Trophoblast cell (in vitro differentiated cells and primary cell): ENCODE measurements around the gene TMEM270.

ENCODE experiments used
- DNase-seq, 2 donors: peaks; one replicate each; pipeline ENCODE4 v3.0.0-alpha.2; 2016
- H2AFZ ChIP-seq: 2 replicates; pipeline ENCODE4 v1.6.1; 2013; ENCODE audit warnings: low read length, moderate library complexity, mild to moderate bottlenecking; ENCODE audit not compliant: insufficient read depth, poor library complexity
- H2AK5ac ChIP-seq: 2 replicates; pipeline ENCODE4 v1.6.1; 2013; ENCODE audit warnings: mild to moderate bottlenecking, low read length
- H2BK120ac ChIP-seq: 2 replicates; pipeline ENCODE4 v1.6.1; 2013; ENCODE audit warnings: low read length, mild to moderate bottlenecking, moderate library complexity; ENCODE audit not compliant: insufficient read depth, poor library complexity
- H2BK12ac ChIP-seq: 2 replicates; pipeline ENCODE4 v1.6.1; 2013; ENCODE audit warnings: mild to moderate bottlenecking, low read length, moderate library complexity
- H2BK5ac ChIP-seq: 2 replicates; pipeline ENCODE4 v1.6.1; 2013; ENCODE audit warnings: low read length, low read depth, moderate library complexity, mild to moderate bottlenecking; ENCODE audit not compliant: poor library complexity
- H3K14ac ChIP-seq: 2 replicates; pipeline ENCODE4 v1.6.1; 2013; ENCODE audit warnings: mild to moderate bottlenecking, low read length
- H3K18ac ChIP-seq: 2 replicates; pipeline ENCODE4 v1.6.1; 2013; ENCODE audit warnings: mild to moderate bottlenecking, low read length
- H3K23ac ChIP-seq: 2 replicates; pipeline ENCODE4 v1.6.1; 2013; ENCODE audit warnings: low read length
- H3K27ac ChIP-seq: 2 replicates; pipeline ENCODE4 v1.5.1; 2013; ENCODE audit warnings: low read depth, mild to moderate bottlenecking, inconsistent platforms, low read length, moderate library complexity
- H3K27me3 ChIP-seq: 2 replicates; pipeline ENCODE4 v1.6.1; 2013; ENCODE audit warnings: inconsistent platforms, mild to moderate bottlenecking, low read length, moderate library complexity; ENCODE audit not compliant: insufficient read depth
- H3K36me3 ChIP-seq, 2 experiments: 1 replicate in 1 of 2; 2 replicates in 1 of 2; pipeline ENCODE4 v1.6.1; 2013; ENCODE audit warnings: low read length in 2 of 2, mild to moderate bottlenecking in 2 of 2, moderate library complexity in 1 of 2; ENCODE audit not compliant: insufficient read depth in 2 of 2, control insufficient read depth in 1 of 2
- H3K4ac ChIP-seq: 2 replicates; pipeline ENCODE4 v1.6.1; 2013; ENCODE audit warnings: low read depth, mild to moderate bottlenecking, low read length, moderate library complexity
- H3K4me1 ChIP-seq, 2 experiments: 1 replicate in 1 of 2; 2 replicates in 1 of 2; pipeline ENCODE4 v1.6.1; 2013; ENCODE audit warnings: low read length in 2 of 2, mild to moderate bottlenecking in 2 of 2, moderate library complexity in 1 of 2; ENCODE audit not compliant: insufficient read depth in 2 of 2, control insufficient read depth in 1 of 2
- H3K4me2 ChIP-seq: 2 replicates; pipeline ENCODE4 v1.6.1; 2013; ENCODE audit warnings: inconsistent platforms, mild to moderate bottlenecking, low read length, moderate library complexity
- H3K4me3 ChIP-seq: 2 replicates; pipeline ENCODE4 v1.5.1; 2013; ENCODE audit warnings: mild to moderate bottlenecking, low read depth, low read length, inconsistent platforms
- H3K79me1 ChIP-seq: one replicate; pipeline ENCODE4 v1.6.1; 2013; ENCODE audit warnings: low read length
- H3K79me2 ChIP-seq: 2 replicates; pipeline ENCODE4 v1.6.1; 2013; ENCODE audit warnings: low read length, mild to moderate bottlenecking; ENCODE audit not compliant: control insufficient read depth, insufficient read depth, poor library complexity
- H3K9ac ChIP-seq: 2 replicates; pipeline ENCODE4 v1.6.1; 2013; ENCODE audit warnings: mild to moderate bottlenecking, low read length
- H3K9me3 ChIP-seq: 2 replicates; pipeline ENCODE4 v1.6.1; 2013; ENCODE audit warnings: low read depth, mild to moderate bottlenecking, control low read depth, inconsistent platforms, low read length; ENCODE audit not compliant: insufficient read depth
- H4K12ac ChIP-seq: 2 replicates; pipeline ENCODE4 v1.6.1; 2013; ENCODE audit warnings: low read depth, mild to moderate bottlenecking, low read length, moderate library complexity
- H4K8ac ChIP-seq: 2 replicates; pipeline ENCODE4 v1.6.1; 2013; ENCODE audit warnings: low read depth, mild to moderate bottlenecking, low read length, moderate library complexity
- H4K91ac ChIP-seq: one replicate; pipeline ENCODE4 v1.6.1; 2013; ENCODE audit warnings: low read depth, mild to moderate bottlenecking, low read length, moderate library complexity
- WGBS: extraction: QIAGEN DNeasy Blood & Tissue Kit; methylation state at CpG from one replicate; pipeline ENCODE4 v1.1.7; 2013; ENCODE audit warnings: missing lambda C conversion rate; ENCODE audit not compliant: insufficient read length, insufficient coverage; ENCODE audit errors: extremely low coverage; 5-methylcytosine and 5-hydroxymethylcytosine counted together

TMEM270 gene

GRCh38 chr7:73830681-73831583 is 30.0 kb upstream of the TMEM270 start, which contains the start of gene CLDN4:
CLDN4 (plus strand) TSS chr7:73830996; CDS start chr7:73831202, 206 bp downstream.
- H4K91ac ChIP-seq = peak within 1 kb of the TSS; percentile 96
- peaks cover 21% of the 10 kb centered on the region for H3K79me2 ChIP-seq
- H3K4me3 ChIP-seq = peak within 1 kb of the TSS; percentile 77

GRCh38 chr7:73831584-73831833 is 29.4 kb upstream of the TMEM270 start:
- WGBS = no CpG with 5 or more reads among the region's 16 CpGs
- H2AK5ac ChIP-seq = peak overlapping the region; percentile 34
- peak overlapping the region; percentile 70 for H3K4me2 ChIP-seq
- H2BK120ac ChIP-seq = peak overlapping the region; percentile 54
- no peaks in the 10 kb centered on the region for H3K27me3 ChIP-seq
- peaks cover 43% of the 10 kb centered on the region for H3K79me1 ChIP-seq
- peaks cover 5% of the 10 kb centered on the region for H3K9me3 ChIP-seq
- H3K14ac ChIP-seq = peak overlapping the region; percentile 81
- peaks cover 21% of the 10 kb centered on the region for H3K79me2 ChIP-seq
- no peak overlapping the region for H2AFZ ChIP-seq
- no peak overlapping the region for H4K12ac ChIP-seq
- H4K8ac ChIP-seq = peak overlapping the region; percentile 61
- peak overlapping the region; percentile 77 for H3K4me3 ChIP-seq
- peaks cover 37 to 52% of the 10 kb centered on the region in 2 experiments for H3K4me1 ChIP-seq
- H3K18ac ChIP-seq = peak overlapping the region; percentile 70
- peaks cover 0 to 3% of the 10 kb centered on the region in 2 experiments for H3K36me3 ChIP-seq
- H3K4ac ChIP-seq = peak overlapping the region; percentile 66
- peak overlapping the region; percentile 13 for H3K9ac ChIP-seq
- H4K91ac ChIP-seq = peak overlapping the region; percentile 78
- no peak for DNase-seq
- H2BK5ac ChIP-seq = peak overlapping the region; percentile 34
- peak overlapping the region; percentile 89 for H3K27ac ChIP-seq
- peak overlapping the region; percentile 53 for H2BK12ac ChIP-seq
- H3K23ac ChIP-seq = no peak overlapping the region

More at GRCh38 chr7:73830681-73831583, 30.0 kb upstream of the TMEM270 start, which contains the start of gene CLDN4:
- Histone ChIP-seq H2BK120ac (peak within 1 kb of the TSS; percentile 73), H3K27me3 (no peaks in the 10 kb centered on the region), H3K4ac (peak within 1 kb of the TSS; percentile 66), H3K9me3 (peaks cover 5% of the 10 kb centered on the region), H3K4me2 (peak within 1 kb of the TSS; percentile 70), H2BK12ac (peak within 1 kb of the TSS; percentile 76), H2BK5ac (peak within 1 kb of the TSS; percentile 60), H3K4me1 (peaks cover 37 to 52% of the 10 kb centered on the region in 2 experiments), H3K23ac (no peak within 1 kb of the TSS), H3K14ac (peak within 1 kb of the TSS; percentile 81), H3K36me3 (peaks cover 0 to 3% of the 10 kb centered on the region in 2 experiments), H2AFZ (peak within 1 kb of the TSS; percentile 7), H3K18ac (peak within 1 kb of the TSS; percentile 80), H3K9ac (peak within 1 kb of the TSS; percentile 72), H3K79me1 (peaks cover 43% of the 10 kb centered on the region), H2AK5ac (peak within 1 kb of the TSS; percentile 55), H4K12ac (peak within 1 kb of the TSS; percentile 39), H3K27ac (peak within 1 kb of the TSS; percentile 94), H4K8ac (peak within 1 kb of the TSS; percentile 61)
- DNase-seq = peak; percentile 97 to 98
- no CpG with 5 or more reads among the region's 42 CpGs for WGBS

- H3K4ac ChIP-seq = peak overlapping the region; percentile 66
- H2AK5ac ChIP-seq = peak overlapping the region; percentile 34
- H3K4me2 ChIP-seq = peak overlapping the region; percentile 70
- H4K8ac ChIP-seq = peak overlapping the region; percentile 62
- peak overlapping the region; percentile 78 for H4K91ac ChIP-seq
- no peak overlapping the region for H2AFZ ChIP-seq
- peak overlapping the region; percentile 70 for H3K18ac ChIP-seq
- H2BK5ac ChIP-seq = peak overlapping the region; percentile 67
- H3K4me3 ChIP-seq = peak overlapping the region; percentile 77
- H3K4me1 ChIP-seq = peaks cover 37 to 52% of the 10 kb centered on the region in 2 experiments
- peak overlapping the region; percentile 13 for H3K9ac ChIP-seq
- peak overlapping the region; percentile 89 for H3K27ac ChIP-seq
- no CpG with 5 or more reads among the region's 16 CpGs for WGBS
- peak; percentile 87 to 90 for DNase-seq
- H2BK12ac ChIP-seq = peak overlapping the region; percentile 53
- peak overlapping the region; percentile 81 for H3K14ac ChIP-seq
- H3K9me3 ChIP-seq = peaks cover 5% of the 10 kb centered on the region
- peak overlapping the region; percentile 67 for H2BK120ac ChIP-seq
- H3K27me3 ChIP-seq = no peaks in the 10 kb centered on the region
- no peak overlapping the region for H3K23ac ChIP-seq
- peaks cover 0 to 3% of the 10 kb centered on the region in 2 experiments for H3K36me3 ChIP-seq
- peaks cover 21% of the 10 kb centered on the region for H3K79me2 ChIP-seq
- peaks cover 43% of the 10 kb centered on the region for H3K79me1 ChIP-seq
- H4K12ac ChIP-seq = no peak overlapping the region
Measured at GRCh38 chr7:73831834-73832651, 28.9 kb upstream of the TMEM270 start.

- peaks cover 0 to 3% of the 10 kb centered on the region in 2 experiments for H3K36me3 ChIP-seq
- no CpG with 5 or more reads among the region's 13 CpGs for WGBS
Measured at GRCh38 chr7:73832806-73833205, 28.2 kb upstream of the TMEM270 start.

More at GRCh38 chr7:73832806-73833205, 28.2 kb upstream of the TMEM270 start:
- H3K4me2 ChIP-seq = peak overlapping the region; percentile 59
- DNase-seq = peak; percentile 69 to 75
- H3K23ac ChIP-seq = no peak overlapping the region
- H4K12ac ChIP-seq = no peak overlapping the region
- H3K27ac ChIP-seq = peak overlapping the region; percentile 89
- H3K4me3 ChIP-seq = no peak overlapping the region
- peaks cover 40% of the 10 kb centered on the region for H3K79me1 ChIP-seq
- H4K8ac ChIP-seq = peak overlapping the region; percentile 64
- peaks cover 5% of the 10 kb centered on the region for H3K9me3 ChIP-seq
- no peak overlapping the region for H3K4ac ChIP-seq
- H2BK12ac ChIP-seq = peak overlapping the region; percentile 77
- no peak overlapping the region for H3K18ac ChIP-seq
- no peak overlapping the region for H2AFZ ChIP-seq
- no peaks in the 10 kb centered on the region for H3K27me3 ChIP-seq
- peak overlapping the region; percentile 74 for H2BK120ac ChIP-seq
- H4K91ac ChIP-seq = peak overlapping the region; percentile 52
- peak overlapping the region; percentile 32 for H2BK5ac ChIP-seq
- no peak overlapping the region for H3K9ac ChIP-seq
- peaks cover 33 to 47% of the 10 kb centered on the region in 2 experiments for H3K4me1 ChIP-seq
- H3K79me2 ChIP-seq = peaks cover 21% of the 10 kb centered on the region
- peak overlapping the region; percentile 49 for H3K14ac ChIP-seq
- H2AK5ac ChIP-seq = no peak overlapping the region
